Ovary (tissue), 9 donors: ENCODE data around the gene SALL1. TPM values are rescaled to one million over a fixed set of nuclear protein-coding genes. Genes with fewer than 3 reads are reported as not detected.

ENCODE experiments used
- DNase-seq, 5 donors: peaks; one replicate each; pipeline ENCODE4 v3.0.0-alpha.2; 2019 to 2020
- H3K27ac ChIP-seq, 2 donors: fragments of 200-600 bp; one replicate each; pipeline versions ENCODE4 v1.5.1 to v1.8.0; 2019 to 2022
- H3K27me3 ChIP-seq: fragments of 200-600 bp; one replicate; pipeline ENCODE4 v1.8.0; 2022
- H3K36me3 ChIP-seq: fragments of 200-600 bp; sonication (generic); one replicate; pipeline ENCODE4 v1.5.1; 2019
- H3K4me1 ChIP-seq: one replicate; pipeline ENCODE4 v1.8.1; 2013; ENCODE audit warnings: mild to moderate bottlenecking, moderate library complexity; ENCODE audit not compliant: insufficient read depth
- H3K4me3 ChIP-seq: fragments of 200-600 bp; sonication (generic); one replicate; pipeline ENCODE4 v1.5.1; 2017
- H3K9me3 ChIP-seq, 2 donors: fragments of 200-600 bp in 1 of 2; sonication (generic) in 1 of 2; one replicate each; pipeline versions ENCODE4 v1.5.1 to v1.8.1; 2013 to 2019; ENCODE audit warnings: mild to moderate bottlenecking in 1 of 2, moderate library complexity in 1 of 2
- EP300 ChIP-seq: sonication (generic); formaldehyde crosslinking; IDR thresholded peaks from one replicate; pipeline ENCODE4 v1.6.1; 2017; ENCODE audit warnings: antibody characterized with exemption
- POLR2A ChIP-seq: fragments of 450-650 bp; IDR thresholded peaks from one replicate; pipeline ENCODE4 v1.6.1; 2017; ENCODE audit warnings: antibody characterized with exemption, mild to moderate bottlenecking, moderate library complexity
- WGBS, 3 donors: extraction: QIAGEN DNeasy Blood & Tissue Kit in 1 of 3; methylation state at CpG; one replicate each; pipeline versions ENCODE4 v1.1.5 to v1.1.7; 2013 to 2017; 5-methylcytosine and 5-hydroxymethylcytosine counted together
- intact Hi-C, 4 donors: fragments of 100-400 bp; cut with DNase I; formaldehyde crosslinking; loops; one replicate each; pipeline versions ENCODE4 v1.11.0 to v1.15.1; 2022 to 2023
- polyA plus RNA-seq, 2 donors: library from polyadenylated mRNA; stranded (reverse); fragments of 200-250 nt in 1 of 2; fragments of 350-450 nt in 1 of 2; fragmentation: Illumina TruSeq in 1 of 2; extraction: RNeasy Lipid Tissue Mini Kit (QIAGEN cat#74804) in 1 of 2; gene quantifications; one replicate each; pipeline ENCODE4 v1.2.3, GENCODE V29; 2013 to 2014
- total RNA-seq, 7 donors: library from RNA; depleted of rRNA in 2 of 7; stranded (reverse); fragments of >200 nt in 2 of 7; fragmentation: NEBNext Ultra II Directional in 3 of 7; extraction: Animal tissue kit (Norgen Biotek cat#: 25700) in 3 of 7; gene quantifications; one replicate each; pipeline versions ENCODE4 v1.1.0 to v1.2.4, GENCODE V29; 2016 to 2023
- TF ChIP-seq, protein P1 (sequence below), 3 donors: fragments of 450-650 bp in 2 of 3; fragments of 200-600 bp in 1 of 3; IDR thresholded peaks; one replicate each; pipeline versions ENCODE4 v1.5.1 to v1.8.0; 2016 to 2022; ENCODE audit warnings: antibody characterized with exemption in 3 of 3, mild to moderate bottlenecking in 1 of 3
- donor health status: DM: no; HTN: no; CAD: no; lungs with moderate emphysema.
- donor health status: DM: no; HTN: no; CAD: no.
- donor health status: Bipolar disorder and iron deficiency.
- donor health status: DM: yes; HTN: yes; CAD: no.
- donor health status: DM: no; HTN: no; CAD: no.
- donor health status: DM: yes; HTN: yes; CAD: no.

Gene SALL1
- total and polyA plus RNA-seq, 9 donors: 1.7 to 20.7 (median 4.0) TPM

DNA sequence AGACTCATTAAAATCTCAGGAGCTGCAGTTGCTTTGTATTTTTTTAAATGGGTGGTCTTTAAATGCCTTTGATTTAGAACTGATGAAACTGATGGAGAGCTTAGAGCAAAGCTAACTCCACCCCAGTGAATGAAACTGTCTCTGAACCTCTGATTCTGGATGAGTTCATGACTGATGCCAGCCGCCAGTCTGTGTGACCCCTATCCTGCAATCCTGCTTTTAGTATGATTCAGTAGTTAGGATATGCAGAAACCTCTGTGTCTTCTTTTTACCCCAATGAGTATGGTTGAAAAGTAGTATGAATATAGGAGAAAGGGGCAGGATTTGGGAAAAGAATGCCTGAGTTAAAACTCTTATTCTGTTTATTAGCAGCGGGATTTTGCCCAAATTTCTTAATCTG lies 12.3 kb upstream of the SALL1 start:
- H3K27me3 ChIP-seq: no peaks in the 10 kb centered on the region
- H3K27ac ChIP-seq: no peak overlapping the region
- H3K36me3 ChIP-seq: no peaks in the 10 kb centered on the region
- H3K9me3 ChIP-seq: no peaks in the 10 kb centered on the region
- WGBS, 3 donors: 85 to 94% (median 92%) methylated on average over 2 of the region's 2 CpGs
- intact Hi-C loops: no loop called here
- no peak for DNase-seq
- no peak overlapping the region for H3K4me3 ChIP-seq
- TF ChIP-seq EP300: no peak
- TF ChIP-seq, protein P1, sequence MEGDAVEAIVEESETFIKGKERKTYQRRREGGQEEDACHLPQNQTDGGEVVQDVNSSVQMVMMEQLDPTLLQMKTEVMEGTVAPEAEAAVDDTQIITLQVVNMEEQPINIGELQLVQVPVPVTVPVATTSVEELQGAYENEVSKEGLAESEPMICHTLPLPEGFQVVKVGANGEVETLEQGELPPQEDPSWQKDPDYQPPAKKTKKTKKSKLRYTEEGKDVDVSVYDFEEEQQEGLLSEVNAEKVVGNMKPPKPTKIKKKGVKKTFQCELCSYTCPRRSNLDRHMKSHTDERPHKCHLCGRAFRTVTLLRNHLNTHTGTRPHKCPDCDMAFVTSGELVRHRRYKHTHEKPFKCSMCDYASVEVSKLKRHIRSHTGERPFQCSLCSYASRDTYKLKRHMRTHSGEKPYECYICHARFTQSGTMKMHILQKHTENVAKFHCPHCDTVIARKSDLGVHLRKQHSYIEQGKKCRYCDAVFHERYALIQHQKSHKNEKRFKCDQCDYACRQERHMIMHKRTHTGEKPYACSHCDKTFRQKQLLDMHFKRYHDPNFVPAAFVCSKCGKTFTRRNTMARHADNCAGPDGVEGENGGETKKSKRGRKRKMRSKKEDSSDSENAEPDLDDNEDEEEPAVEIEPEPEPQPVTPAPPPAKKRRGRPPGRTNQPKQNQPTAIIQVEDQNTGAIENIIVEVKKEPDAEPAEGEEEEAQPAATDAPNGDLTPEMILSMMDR (IDR thresholded peaks at IDR 0.05): no peak
- no peak for TF ChIP-seq POLR2A
- H3K4me1 ChIP-seq: no peaks in the 10 kb centered on the region

DNA sequence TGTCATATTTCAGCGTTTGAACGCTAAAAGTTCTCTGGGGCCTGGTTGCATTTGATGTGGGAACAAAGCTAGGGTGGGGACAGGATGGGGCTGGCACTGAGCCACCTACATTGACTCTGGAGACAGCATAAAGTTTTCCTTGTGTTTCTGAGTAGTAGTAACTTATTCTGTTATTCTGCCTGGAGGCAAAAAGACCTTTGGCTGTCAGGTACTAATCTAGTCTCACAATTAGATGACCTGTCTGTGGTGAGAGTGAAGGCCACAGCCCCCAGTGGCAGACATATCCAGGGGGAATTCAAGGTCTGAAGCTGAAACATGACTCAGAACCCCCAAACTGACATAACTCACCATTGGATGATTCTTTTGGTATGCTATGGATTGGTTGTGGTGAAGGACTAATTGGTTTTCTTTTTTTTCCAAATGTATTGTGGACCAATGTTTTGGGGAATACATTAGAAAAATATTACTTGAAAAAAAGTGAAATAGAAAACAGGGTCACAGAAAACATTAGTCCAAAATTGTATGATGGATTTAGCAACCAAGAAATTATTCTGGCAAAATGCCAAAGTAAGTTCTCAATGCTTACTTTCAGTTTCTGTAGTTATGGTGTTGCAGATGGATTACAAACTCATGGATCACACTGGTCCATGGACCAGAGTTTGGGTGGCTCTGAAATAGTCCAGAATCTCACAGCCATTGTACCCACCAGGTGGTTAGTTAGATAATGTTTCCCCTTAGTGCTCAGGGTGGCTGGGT lies 10.5 kb upstream of the SALL1 start:
- 89 to 94% (median 93%) methylated on average over 2 of the region's 2 CpGs for WGBS, 3 donors
- no peak for DNase-seq
- Histone ChIP-seq H3K27me3 (no peaks in the 10 kb centered on the region), H3K9me3 (no peaks in the 10 kb centered on the region), H3K4me3 (no peak overlapping the region), H3K4me1 (no peaks in the 10 kb centered on the region), H3K36me3 (no peaks in the 10 kb centered on the region), H3K27ac (no peak overlapping the region)
- intact Hi-C loops: no loop called here
- TF ChIP-seq POLR2A: no peak
- TF ChIP-seq EP300: no peak

DNA sequence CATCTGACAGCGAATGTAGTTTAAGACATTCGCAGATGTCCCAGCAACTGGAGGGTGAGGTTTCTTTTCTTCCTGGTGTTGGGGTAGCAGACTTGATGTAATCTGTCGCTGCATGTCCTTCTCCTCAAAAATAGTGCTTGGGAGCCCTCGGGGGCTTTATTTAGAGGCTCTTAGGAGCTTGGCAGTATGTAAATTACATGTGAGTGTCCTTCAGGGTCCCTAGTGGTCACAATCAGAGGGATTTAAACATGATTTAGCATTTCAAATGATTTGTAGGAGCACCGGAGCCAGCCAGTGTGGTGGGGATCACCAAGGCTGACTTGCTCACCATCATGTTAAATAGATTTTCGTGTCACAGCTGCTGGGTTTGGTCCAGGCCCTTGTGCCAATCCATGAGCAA lies 8.8 kb upstream of the SALL1 start:
- no peak overlapping the region for H3K27ac ChIP-seq
- H3K36me3 ChIP-seq: no peaks in the 10 kb centered on the region
- intact Hi-C loops: loop anchor here in 1 of 4 donors (10.0 kb wide), 1 partner anchor 85 kb away; no protein-coding TSS in a partner anchor
- 75 to 80% (median 77%) methylated on average over 6 of the region's 6 CpGs for WGBS, 3 donors
- no peak for DNase-seq
- no peaks in the 10 kb centered on the region for H3K4me1 ChIP-seq
- H3K4me3 ChIP-seq: no peak overlapping the region
- TF ChIP-seq, protein P1 (IDR thresholded peaks at IDR 0.05): no peak
- no peak for TF ChIP-seq EP300
- TF ChIP-seq POLR2A: no peak
- no peaks in the 10 kb centered on the region for H3K27me3 ChIP-seq
- no peaks in the 10 kb centered on the region for H3K9me3 ChIP-seq

DNA sequence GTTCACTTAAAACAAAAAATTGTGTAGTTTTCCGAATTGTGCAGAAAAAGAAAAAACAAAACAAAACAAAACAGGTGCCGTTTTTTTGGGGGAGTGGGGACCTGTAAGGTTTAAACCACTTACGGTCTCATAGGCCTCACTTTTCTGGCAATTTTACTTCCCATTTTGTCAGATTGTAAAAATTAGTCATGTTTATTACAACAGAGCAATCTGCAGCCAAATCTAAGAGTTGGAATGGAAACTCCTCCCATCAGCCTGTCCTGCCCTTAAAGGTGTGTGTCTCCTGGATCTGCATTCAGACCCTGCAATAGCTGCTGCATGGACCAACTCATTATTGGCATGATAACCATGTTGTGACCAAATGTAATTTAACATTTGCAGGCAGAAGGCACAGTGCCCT lies 8.2 kb upstream of the SALL1 start:
- Histone ChIP-seq H3K36me3 (no peaks in the 10 kb centered on the region), H3K9me3 (no peaks in the 10 kb centered on the region), H3K4me3 (no peak overlapping the region), H3K4me1 (no peaks in the 10 kb centered on the region), H3K27me3 (no peaks in the 10 kb centered on the region), H3K27ac (no peak overlapping the region)
- 78 to 88% (median 86%) methylated on average over 3 of the region's 3 CpGs for WGBS, 3 donors
- TF ChIP-seq, protein P1 (IDR thresholded peaks at IDR 0.05): no peak
- intact Hi-C loops: loop anchor here in 1 of 4 donors (10.0 kb wide), 1 partner anchor 86 kb away; no protein-coding TSS in a partner anchor
- no peak for DNase-seq

DNA sequence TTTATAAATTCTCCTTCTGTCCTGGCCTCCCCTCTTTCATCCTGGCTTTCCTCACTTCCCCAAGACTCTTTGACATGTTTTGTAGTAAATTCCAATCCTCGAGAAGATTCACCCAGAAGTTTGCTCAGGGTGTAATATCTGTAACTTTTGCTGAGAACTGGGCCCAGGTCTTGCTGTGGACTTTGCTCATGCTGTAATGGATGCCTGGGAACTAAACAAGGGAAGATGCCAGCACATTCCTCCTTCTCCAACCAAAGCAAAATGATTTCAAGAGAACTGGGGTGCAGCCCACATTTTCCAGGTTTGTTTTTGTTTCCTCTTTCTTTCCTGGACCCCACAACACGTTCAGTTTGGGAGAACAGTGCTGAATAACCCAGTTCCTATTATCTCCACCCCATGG lies 6.6 kb upstream of the SALL1 start:
- no peaks in the 10 kb centered on the region for H3K4me1 ChIP-seq
- no peaks in the 10 kb centered on the region for H3K36me3 ChIP-seq
- no peak overlapping the region for H3K27ac ChIP-seq
- DNase-seq: no peak
- no peaks in the 10 kb centered on the region for H3K9me3 ChIP-seq
- TF ChIP-seq EP300 (no peak), POLR2A (no peak)
- TF ChIP-seq, protein P1 (IDR thresholded peaks at IDR 0.05): no peak
- no peak overlapping the region for H3K4me3 ChIP-seq
- 28 to 45% (median 33%) methylated on average over 2 of the region's 2 CpGs for WGBS, 3 donors
- intact Hi-C loops: loop anchor here in 1 of 4 donors (10.0 kb wide), 1 partner anchor 87 kb away; no protein-coding TSS in a partner anchor
- H3K27me3 ChIP-seq: no peaks in the 10 kb centered on the region
